GM12878 (cell line): ENCODE measurements around the gene CCR5AS.

Source experiments
- CTCF ChIP-seq, 3 experiments: IDR thresholded peaks in 2 of 3; conservative IDR thresholded peaks in 1 of 3; 2 replicates each; pipeline ENCODE4 v1.5.1; 2011; ENCODE audit warnings: low read depth in 3 of 3, low read length in 3 of 3, mild to moderate bottlenecking in 3 of 3, control low read depth in 2 of 3, moderate library complexity in 2 of 3, inconsistent platforms in 1 of 3, mixed read lengths in 1 of 3; ENCODE audit not compliant: control insufficient read depth in 2 of 3, insufficient read depth in 1 of 3; ENCODE audit errors: extremely low read depth in 1 of 3
- EGR1 ChIP-seq, 2 experiments: IDR thresholded peaks; 1 replicate in 1 of 2; 2 replicates in 1 of 2; pipeline ENCODE4 v1.6.1; 2011 to 2012; ENCODE audit warnings: low read depth in 2 of 2, low read length in 2 of 2, borderline replicate concordance in 1 of 2, mild to moderate bottlenecking in 1 of 2, moderate library complexity in 1 of 2
- FOXM1 ChIP-seq: IDR thresholded peaks from 2 replicates; pipeline ENCODE4 v1.6.1; 2012; ENCODE audit warnings: low read depth, mild to moderate bottlenecking, inconsistent platforms, low read length, moderate library complexity
- MYC ChIP-seq: IDR thresholded peaks from 2 replicates; pipeline ENCODE4 v1.6.1; 2011; ENCODE audit warnings: mild to moderate bottlenecking, low read length, moderate library complexity, inconsistent platforms; ENCODE audit not compliant: insufficient read depth, insufficient replicate concordance, insufficient read length, severe bottlenecking
- USF2 ChIP-seq: IDR thresholded peaks from 2 replicates; pipeline ENCODE4 v1.6.1; 2011; ENCODE audit warnings: low read depth, low read length, improper control_type of control experiment, borderline replicate concordance
- ZNF274 ChIP-seq: IDR thresholded peaks from one replicate; pipeline ENCODE4 v1.8.0; 2011; ENCODE audit not compliant: insufficient read length, insufficient read depth

GRCh38 chr3:46375218-46375617 is 31.6 kb downstream of the CCR5AS start:
- no peak for TF ChIP-seq ZNF274
- no peak for TF ChIP-seq CTCF (IDR thresholded peaks at IDR 0.05 in 2 of 3, conservative IDR thresholded peaks at IDR 0.05 in 1 of 3; ENCODE audit: control insufficient read depth in 2 of 3, extremely low read depth in 1 of 3, insufficient read depth in 1 of 3, low read depth in 3 of 3, low read length in 3 of 3)
- no peak for TF ChIP-seq USF2
- TF ChIP-seq EGR1 (IDR thresholded peaks at IDR 0.05; ENCODE audit: borderline replicate concordance in 1 of 2, low read depth in 2 of 2, low read length in 2 of 2), result no peak
- no peak for TF ChIP-seq FOXM1
- TF ChIP-seq MYC, result no peak
